Heart right ventricle (tissue), 16 donors: ENCODE measurements around the gene CFAP99. TPM values are rescaled to one million over a fixed set of nuclear protein-coding genes. Genes with fewer than 3 reads are reported as not detected.

Experiments
- ATAC-seq, 8 donors: fragments of 200-7000 bp; cut with Tn5 transposase; one replicate each; pipeline ENCODE4 v1.9.1; 2020; ENCODE audit warnings: mild to moderate bottlenecking in 8 of 8, moderate library complexity in 8 of 8, moderate number of reproducible peaks in 1 of 8
- DNase-seq, 2 donors: peaks; one replicate each; pipeline ENCODE4 v3.0.0-alpha.2; 2020
- H3K27ac ChIP-seq, 10 donors: fragments of 200-600 bp; sonication (generic) in 2 of 10; one replicate each; pipeline versions ENCODE4 v1.5.0 to v1.8.0; 2020 to 2022; ENCODE audit warnings: mild to moderate bottlenecking in 3 of 10
- H3K27me3 ChIP-seq, 7 donors: fragments of 200-600 bp; one replicate each; pipeline ENCODE4 v1.8.0; 2021 to 2022; ENCODE audit warnings: mild to moderate bottlenecking in 2 of 7
- H3K36me3 ChIP-seq, 9 donors: fragments of 200-600 bp; sonication (generic) in 1 of 9; one replicate each; pipeline versions ENCODE4 v1.5.0 to v1.8.0; 2020 to 2022; ENCODE audit warnings: mild to moderate bottlenecking in 2 of 9
- H3K4me1 ChIP-seq, 9 donors: fragments of 200-600 bp; sonication (generic) in 1 of 9; one replicate each; pipeline versions ENCODE4 v1.5.0 to v1.8.0; 2020 to 2022; ENCODE audit warnings: mild to moderate bottlenecking in 4 of 9
- H3K4me3 ChIP-seq, 10 donors: fragments of 200-600 bp; sonication (generic) in 2 of 10; one replicate each; pipeline versions ENCODE4 v1.5.0 to v1.8.0; 2020 to 2022; ENCODE audit warnings: mild to moderate bottlenecking in 7 of 10, moderate library complexity in 2 of 10
- H3K9me3 ChIP-seq, 11 donors: fragments of 200-600 bp in 10 of 11; sonication (generic) in 2 of 11; one replicate each; pipeline versions ENCODE4 v1.5.0 to v1.8.0; 2013 to 2022; ENCODE audit warnings: mild to moderate bottlenecking in 2 of 11, control low read depth in 1 of 11, moderate library complexity in 1 of 11
- WGBS, 2 donors: extraction: QIAGEN DNeasy Blood & Tissue Kit; methylation state at CpG; one replicate each; pipeline ENCODE4 v1.1.7; 2013; ENCODE audit warnings: inconsistent platforms in 1 of 2; 5-methylcytosine and 5-hydroxymethylcytosine counted together
- intact Hi-C, 10 donors: fragments of 100-400 bp; cut with DNase I; formaldehyde crosslinking; loops; one replicate each; pipeline versions ENCODE4 v1.11.1 to v1.14.2; 2022
- polyA plus RNA-seq, 2 donors: library from polyadenylated mRNA; stranded (reverse); fragments of 200-250 nt; gene quantifications; one replicate each; pipeline ENCODE4 v1.2.3, GENCODE V29; 2013
- total RNA-seq, 10 donors: library from RNA; stranded (reverse); fragmentation: NEBNext Ultra II Directional in 3 of 10; extraction: Animal tissue kit (Norgen Biotek cat#: 25700) in 3 of 10; gene quantifications; one replicate each; pipeline versions ENCODE4 v1.2.1 to v1.2.4, GENCODE V29; 2021 to 2023
- TF ChIP-seq, protein P1 (sequence below), 9 donors: fragments of 200-600 bp; sonication (generic) in 2 of 9; IDR thresholded peaks; one replicate each; pipeline versions ENCODE4 v1.5.0 to v1.8.0; 2021 to 2022; ENCODE audit warnings: antibody characterized with exemption in 9 of 9, mild to moderate bottlenecking in 5 of 9, moderate library complexity in 1 of 9
- donor health status: Arrhythmogenic right ventricular cardiomyopathy.
- donor health status: ischemic (EF 13 %, LVEDD 7.1; RV severe dilation, severe dysfunction).
- donor health status: healthy with polysubstance abuse.
- donor health status: DM: no; HTN: yes; CAD: no.
- donor health status: DM: no; HTN: no; CAD: no.
- donor health status: ischemic (EF 25% LVEDD 6.9; RV normal size, moderate dysfunction).
- donor health status: ischemic (EF 25% LVEDD 5.7; RV mildly dilated, moderate dysfunction).
- donor health status: healthy.
- donor health status: DM: yes; HTN: yes; CAD: no.
- donor health status: Ischemic cardiomyopathy.
- donor health status: ischemic (EF 35%, LVEDD 5.7; RV mildly dilated, moderate dysfunction).
- donor health status: nonischemic (EF 11% LVEDD 7.7; RV severe dilation, severe dysfunction).
- donor health status: DM: yes; HTN: yes; CAD: no.
- donor health status: PGD.
- donor health status: ischemic (EF 29% LVEDD 5.4; RV normal size, mild dysfunction).
- donor health status: nonischemic (EF 23%, LVEDD 6.1; RV moderate dilation, normal function).

Gene CFAP99
- total and polyA plus RNA-seq, 12 donors: not detected

- no peak for DNase-seq
- H3K27ac ChIP-seq: no peak overlapping the region
- no peaks in the 10 kb centered on the region for H3K36me3 ChIP-seq
- ATAC-seq: peak in 1 of 8 donors; percentile 37
- TF ChIP-seq, protein P1, sequence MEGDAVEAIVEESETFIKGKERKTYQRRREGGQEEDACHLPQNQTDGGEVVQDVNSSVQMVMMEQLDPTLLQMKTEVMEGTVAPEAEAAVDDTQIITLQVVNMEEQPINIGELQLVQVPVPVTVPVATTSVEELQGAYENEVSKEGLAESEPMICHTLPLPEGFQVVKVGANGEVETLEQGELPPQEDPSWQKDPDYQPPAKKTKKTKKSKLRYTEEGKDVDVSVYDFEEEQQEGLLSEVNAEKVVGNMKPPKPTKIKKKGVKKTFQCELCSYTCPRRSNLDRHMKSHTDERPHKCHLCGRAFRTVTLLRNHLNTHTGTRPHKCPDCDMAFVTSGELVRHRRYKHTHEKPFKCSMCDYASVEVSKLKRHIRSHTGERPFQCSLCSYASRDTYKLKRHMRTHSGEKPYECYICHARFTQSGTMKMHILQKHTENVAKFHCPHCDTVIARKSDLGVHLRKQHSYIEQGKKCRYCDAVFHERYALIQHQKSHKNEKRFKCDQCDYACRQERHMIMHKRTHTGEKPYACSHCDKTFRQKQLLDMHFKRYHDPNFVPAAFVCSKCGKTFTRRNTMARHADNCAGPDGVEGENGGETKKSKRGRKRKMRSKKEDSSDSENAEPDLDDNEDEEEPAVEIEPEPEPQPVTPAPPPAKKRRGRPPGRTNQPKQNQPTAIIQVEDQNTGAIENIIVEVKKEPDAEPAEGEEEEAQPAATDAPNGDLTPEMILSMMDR (IDR thresholded peaks at IDR 0.05): no peak
- 81 to 82% methylated on average over 28 of the region's 28 CpGs for WGBS, 2 donors
- no peaks in the 10 kb centered on the region for H3K9me3 ChIP-seq
- intact Hi-C loops: loop anchor here in 1 of 10 donors (10.0 kb wide), 1 partner anchor 125 kb away; no protein-coding TSS in a partner anchor
- peaks cover 3 to 25% (median 17%) of the 10 kb centered on the region in 9 donors for H3K4me1 ChIP-seq
- no peak overlapping the region for H3K4me3 ChIP-seq
- H3K27me3 ChIP-seq: peaks cover 0 to 24% (median 0%) of the 10 kb centered on the region in 7 donors
Measured at GRCh38 chr4:2399631-2400190, 19.0 kb upstream of the CFAP99 start.

DNA sequence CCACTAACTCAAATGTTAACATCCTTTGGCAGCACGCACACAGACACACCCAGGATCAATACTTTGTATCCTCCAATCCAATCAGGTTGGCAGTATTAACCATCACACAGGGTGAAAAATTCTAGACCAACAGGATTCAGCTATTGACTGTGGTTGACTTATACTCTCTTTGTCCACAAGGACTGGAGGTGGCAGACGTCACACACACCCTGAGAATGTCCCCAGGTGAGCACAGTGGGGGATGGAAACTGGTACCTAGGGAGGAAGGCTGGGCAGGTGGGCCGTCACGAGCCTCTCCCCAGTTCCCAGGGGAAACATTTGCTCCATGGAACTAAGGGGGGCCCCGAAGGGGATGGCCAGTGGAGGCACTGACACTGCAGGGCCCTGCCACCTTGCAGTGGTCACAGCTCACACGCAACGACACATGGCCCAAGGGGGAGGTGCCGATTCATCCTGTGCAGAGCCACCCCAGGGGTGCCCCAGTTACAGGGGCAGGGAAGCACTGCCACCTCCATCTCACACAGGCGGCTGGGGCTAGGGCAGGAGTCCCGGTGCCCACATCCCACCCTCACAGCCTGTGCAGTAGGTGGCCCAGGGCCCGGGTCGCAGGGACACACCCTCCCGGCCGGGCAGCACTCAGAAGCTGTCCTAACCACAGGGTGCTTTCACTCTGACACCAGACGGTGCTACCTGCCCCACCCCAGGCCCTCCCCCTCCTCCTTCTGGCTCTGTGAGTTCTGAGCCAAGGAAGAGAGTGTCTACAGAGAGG is 17.7 kb upstream of the CFAP99 start:
- H3K27me3 ChIP-seq: peaks cover 0 to 24% (median 0%) of the 10 kb centered on the region in 7 donors
- ATAC-seq: peak in 1 of 8 donors; percentile 43
- no peak for DNase-seq
- no peak overlapping the region for H3K27ac ChIP-seq
- H3K9me3 ChIP-seq: no peaks in the 10 kb centered on the region
- no peaks in the 10 kb centered on the region for H3K36me3 ChIP-seq
- TF ChIP-seq, protein P1 (IDR thresholded peaks at IDR 0.05): no peak
- WGBS, 2 donors: 81 to 82% methylated on average over 15 of the region's 15 CpGs
- intact Hi-C loops: loop anchor here in 1 of 10 donors (10.0 kb wide), 1 partner anchor 126 kb away; no protein-coding TSS in a partner anchor
- H3K4me1 ChIP-seq: peaks cover 3 to 25% (median 17%) of the 10 kb centered on the region in 9 donors
- no peak overlapping the region for H3K4me3 ChIP-seq

- Histone ChIP-seq H3K27me3 (peaks cover 0 to 24% (median 0%) of the 10 kb centered on the region in 7 donors), H3K4me3 (peak overlapping the region in 9 of 10 donors; percentile 5 to 46 (median 30)), H3K27ac (no peak overlapping the region), H3K4me1 (peaks cover 3 to 25% (median 17%) of the 10 kb centered on the region in 9 donors), H3K9me3 (no peaks in the 10 kb centered on the region), H3K36me3 (no peaks in the 10 kb centered on the region)
- DNase-seq (no peak), ATAC-seq (no peak)
- 47 to 48% methylated on average over 15 of the region's 15 CpGs for WGBS, 2 donors
- TF ChIP-seq, protein P1 (IDR thresholded peaks at IDR 0.05): no peak
- intact Hi-C loops: loop anchor here in 1 of 10 donors (10.0 kb wide), 1 partner anchor 127 kb away; no protein-coding TSS in a partner anchor
Measured at GRCh38 chr4:2401610-2401983, 17.2 kb upstream of the CFAP99 start.

GRCh38 chr4:2402048-2402842 is 16.5 kb upstream of the CFAP99 start:
- Histone ChIP-seq H3K27me3 (peaks cover 0 to 24% (median 0%) of the 10 kb centered on the region in 7 donors), H3K36me3 (no peaks in the 10 kb centered on the region), H3K4me1 (peaks cover 3 to 25% (median 17%) of the 10 kb centered on the region in 9 donors), H3K9me3 (no peaks in the 10 kb centered on the region), H3K27ac (peak overlapping the region in 1 of 10 donors; percentile 6), H3K4me3 (peak overlapping the region in 9 of 10 donors; percentile 5 to 46 (median 30))
- WGBS, 2 donors: 7 to 8% methylated on average over 27 of the region's 27 CpGs
- DNase-seq (peak; percentile 57 to 65), ATAC-seq (peak; percentile 70 to 90 (median 83))
- TF ChIP-seq, protein P1 (IDR thresholded peaks at IDR 0.05): no peak
- intact Hi-C loops: loop anchor here in 1 of 10 donors (10.0 kb wide), 1 partner anchor 127 kb away; no protein-coding TSS in a partner anchor
